SH-SY5Y (cell line): Measurements from ENCODE around the gene FGF4.

Experiments
- GATA2 ChIP-seq: IDR thresholded peaks from 2 replicates; pipeline ENCODE4 v1.6.1; 2011; ENCODE audit warnings: mild to moderate bottlenecking, low read depth, low read length
- GATA3 ChIP-seq: IDR thresholded peaks from 2 replicates; pipeline ENCODE4 v1.6.1; 2011; ENCODE audit warnings: low read depth, mild to moderate bottlenecking, low read length, moderate library complexity

- TF ChIP-seq GATA2 (no peak), GATA3 (no peak)
Observed at GRCh38 chr11:69774354-69775162, 583 bp downstream of the FGF4 start.
